ENCODE measurements around the gene C2CD2.

GRCh38 chr21:41958886-41959563 lies 5.2 kb upstream of the C2CD2 start:
- no peak for TF ChIP-seq EZH2 (IDR thresholded peaks at IDR 0.05)
- TF ChIP-seq CTCF (IDR thresholded peaks at IDR 0.05): no peak

Measured in neural progenitor cell (in vitro differentiated cells).